RPMI8226 (cell line): Measurements from ENCODE around the gene SLC25A28.
A peak's percentile ranks its signal among the peaks of the same experiment; 100 is the strongest.

Experiments
- DNase-seq: peaks from one replicate; pipeline ENCODE4 v3.0.0-alpha.2; 2015

Gene SLC25A28, protein sequence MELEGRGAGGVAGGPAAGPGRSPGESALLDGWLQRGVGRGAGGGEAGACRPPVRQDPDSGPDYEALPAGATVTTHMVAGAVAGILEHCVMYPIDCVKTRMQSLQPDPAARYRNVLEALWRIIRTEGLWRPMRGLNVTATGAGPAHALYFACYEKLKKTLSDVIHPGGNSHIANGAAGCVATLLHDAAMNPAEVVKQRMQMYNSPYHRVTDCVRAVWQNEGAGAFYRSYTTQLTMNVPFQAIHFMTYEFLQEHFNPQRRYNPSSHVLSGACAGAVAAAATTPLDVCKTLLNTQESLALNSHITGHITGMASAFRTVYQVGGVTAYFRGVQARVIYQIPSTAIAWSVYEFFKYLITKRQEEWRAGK

DNA sequence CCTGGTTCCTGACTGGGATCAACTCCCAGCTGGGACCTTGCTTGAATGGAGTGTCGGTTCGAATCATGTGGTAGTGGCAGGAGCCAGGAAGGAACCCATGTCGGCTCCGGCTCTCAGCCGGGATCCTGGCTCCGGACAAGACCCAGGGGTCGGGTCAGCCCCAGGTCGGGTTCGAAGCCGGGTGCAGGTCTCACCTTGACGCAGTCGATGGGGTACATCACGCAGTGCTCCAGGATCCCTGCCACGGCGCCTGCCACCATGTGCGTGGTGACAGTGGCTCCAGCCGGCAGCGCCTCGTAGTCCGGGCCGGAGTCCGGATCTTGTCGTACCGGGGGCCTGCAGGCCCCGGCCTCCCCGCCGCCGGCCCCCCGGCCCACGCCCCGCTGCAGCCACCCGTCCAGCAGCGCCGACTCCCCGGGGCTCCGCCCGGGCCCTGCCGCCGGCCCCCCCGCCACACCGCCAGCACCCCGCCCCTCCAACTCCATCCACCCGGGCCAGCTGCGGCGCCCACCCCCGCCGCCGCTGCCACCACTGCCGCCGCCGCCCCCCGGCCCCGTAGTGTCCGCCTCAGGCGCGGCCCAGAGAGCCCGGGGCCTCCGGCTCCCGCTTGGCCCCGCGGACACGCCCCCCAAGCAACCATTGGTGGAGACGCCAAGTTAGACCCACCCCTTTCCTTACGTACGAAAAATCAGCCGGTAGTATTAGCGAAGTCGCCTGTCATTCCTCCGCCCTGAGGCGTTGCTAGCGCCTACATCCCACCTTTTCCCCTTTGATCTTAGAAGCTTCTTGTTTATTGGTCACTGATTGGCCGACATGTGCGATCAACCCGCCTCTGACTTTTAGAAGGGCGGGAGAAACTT is at the start of gene SLC25A28:
SLC25A28 (minus strand) TSS at position 589 of the 860 bp plus-strand sequence; CDS start at position 485, 104 bp downstream.
- peak; percentile 95 for DNase-seq

DNA sequence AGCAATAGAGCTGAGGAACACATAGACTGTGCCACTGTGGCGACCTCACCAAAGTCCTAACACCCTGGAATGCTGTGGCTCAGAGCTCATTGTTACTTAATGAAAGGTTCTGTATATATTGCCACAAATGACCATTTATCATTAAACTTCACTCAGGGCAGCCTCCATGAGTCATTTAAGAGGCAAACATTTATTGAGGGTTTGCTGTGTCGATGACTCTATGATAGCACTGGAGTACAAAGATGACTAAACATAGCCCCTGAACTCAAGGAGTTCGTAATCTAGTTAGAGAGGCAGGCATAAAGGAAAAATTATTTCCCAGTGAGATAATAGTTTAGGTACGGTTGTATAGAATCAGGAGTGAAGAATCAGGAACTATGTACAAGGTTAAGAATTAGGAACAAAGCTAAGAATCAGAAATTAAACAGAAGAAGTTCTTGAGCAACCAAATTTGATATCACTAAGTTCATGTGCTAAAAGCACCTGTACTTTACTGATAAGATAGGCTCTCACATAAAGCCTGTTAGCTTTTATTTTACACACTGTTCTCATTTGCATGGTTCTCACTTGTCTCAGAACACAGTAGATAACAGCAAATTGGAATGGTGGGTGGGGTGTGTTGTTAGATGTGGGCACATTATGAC is 47.0 kb upstream of the SLC25A28 start:
- no peak for DNase-seq

DNA sequence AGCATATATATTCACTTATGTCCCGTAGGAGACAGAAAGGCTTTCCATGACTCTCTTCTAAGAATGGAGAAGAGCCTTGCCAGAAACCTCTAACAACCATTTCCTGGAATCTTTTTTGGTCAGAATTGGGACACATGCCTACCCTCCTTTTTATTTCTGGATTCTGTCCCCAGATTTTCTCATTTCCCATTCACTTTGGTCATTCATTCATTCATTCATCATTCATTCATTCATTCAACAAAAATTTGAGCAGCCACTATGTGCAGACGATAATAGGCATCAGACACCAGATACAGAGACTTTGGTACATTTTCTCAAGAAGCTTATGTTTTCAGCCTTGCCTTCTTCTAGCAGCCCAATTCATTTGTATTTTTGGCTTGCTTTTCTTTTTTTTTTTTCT is 45.1 kb upstream of the SLC25A28 start:
- DNase-seq = no peak

DNA sequence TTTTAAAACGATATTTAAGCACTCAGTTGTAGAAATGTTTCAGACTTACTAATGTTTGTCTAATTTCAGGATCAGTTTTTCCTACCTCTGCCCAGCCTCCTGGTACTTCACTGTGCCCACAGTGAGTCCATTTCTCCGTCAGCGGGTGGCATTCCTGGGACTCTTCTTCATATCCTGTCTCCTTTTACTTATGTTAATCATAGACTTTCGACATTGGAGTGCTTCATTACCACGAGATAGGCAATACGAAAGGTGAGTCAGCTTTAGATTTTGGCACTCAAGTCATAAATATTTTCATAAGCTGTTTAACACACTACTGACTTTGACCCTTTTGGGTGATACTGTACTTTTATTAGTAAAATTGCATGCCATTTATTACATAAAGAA is 41.1 kb upstream of the SLC25A28 start:
- DNase-seq = no peak

DNA sequence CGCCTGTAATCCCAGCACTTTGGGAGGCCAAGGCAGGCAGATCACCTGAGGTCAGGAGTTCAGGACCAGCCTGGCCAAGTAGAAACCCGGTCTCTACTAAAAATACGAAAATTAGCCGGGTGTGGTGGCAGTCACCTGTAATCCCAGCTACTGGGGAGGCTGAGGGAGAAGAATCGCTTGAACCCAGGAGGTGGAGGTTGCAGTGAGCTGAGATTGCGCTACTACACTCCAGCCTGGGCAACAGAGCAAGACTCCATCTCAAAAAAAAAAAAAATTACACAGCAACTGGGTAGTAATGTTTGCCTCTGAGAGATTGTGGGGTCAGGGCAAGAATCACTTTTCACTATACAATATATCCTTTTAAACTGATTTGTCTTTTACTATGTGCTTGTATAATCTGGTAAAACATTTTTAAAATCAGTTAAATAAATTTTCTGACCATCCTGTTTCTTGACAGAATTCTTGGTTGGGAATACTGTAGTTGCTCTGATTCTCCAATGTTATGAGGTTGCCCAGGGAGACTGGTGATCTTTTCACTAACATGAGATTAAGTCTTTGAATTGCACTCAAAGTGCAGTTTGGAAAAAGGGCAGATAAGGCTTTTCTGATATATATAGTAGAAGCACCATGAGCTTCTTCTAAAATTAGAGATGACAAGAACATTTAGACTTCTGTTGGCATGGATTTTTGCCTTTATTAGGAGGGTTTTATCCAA is 40.6 kb upstream of the SLC25A28 start:
- DNase-seq = no peak

DNA sequence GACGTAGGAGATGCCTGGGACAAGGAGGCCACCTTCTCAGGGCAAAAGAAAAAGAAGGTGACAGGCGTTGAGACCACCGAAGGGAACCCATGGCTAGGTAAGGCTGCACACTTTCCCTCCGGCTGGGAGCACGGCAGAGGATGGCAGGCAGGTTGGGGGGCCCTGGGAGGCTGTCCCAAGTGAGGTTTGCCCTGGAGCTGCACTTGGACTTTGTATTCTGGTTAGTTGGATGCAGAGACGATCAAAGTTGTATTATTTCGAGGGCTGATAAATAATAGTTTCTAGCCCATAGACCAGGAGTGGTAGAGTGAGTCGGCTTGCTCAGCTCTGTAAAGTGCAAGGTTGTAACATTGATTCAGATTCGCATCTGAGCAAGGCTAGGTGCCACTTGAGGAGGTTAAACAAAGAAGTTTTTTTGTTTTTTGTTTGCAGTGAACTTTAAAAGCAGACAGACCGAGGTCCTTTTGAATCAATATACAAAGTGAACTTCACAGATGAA is 39.7 kb upstream of the SLC25A28 start:
- no peak for DNase-seq

DNA sequence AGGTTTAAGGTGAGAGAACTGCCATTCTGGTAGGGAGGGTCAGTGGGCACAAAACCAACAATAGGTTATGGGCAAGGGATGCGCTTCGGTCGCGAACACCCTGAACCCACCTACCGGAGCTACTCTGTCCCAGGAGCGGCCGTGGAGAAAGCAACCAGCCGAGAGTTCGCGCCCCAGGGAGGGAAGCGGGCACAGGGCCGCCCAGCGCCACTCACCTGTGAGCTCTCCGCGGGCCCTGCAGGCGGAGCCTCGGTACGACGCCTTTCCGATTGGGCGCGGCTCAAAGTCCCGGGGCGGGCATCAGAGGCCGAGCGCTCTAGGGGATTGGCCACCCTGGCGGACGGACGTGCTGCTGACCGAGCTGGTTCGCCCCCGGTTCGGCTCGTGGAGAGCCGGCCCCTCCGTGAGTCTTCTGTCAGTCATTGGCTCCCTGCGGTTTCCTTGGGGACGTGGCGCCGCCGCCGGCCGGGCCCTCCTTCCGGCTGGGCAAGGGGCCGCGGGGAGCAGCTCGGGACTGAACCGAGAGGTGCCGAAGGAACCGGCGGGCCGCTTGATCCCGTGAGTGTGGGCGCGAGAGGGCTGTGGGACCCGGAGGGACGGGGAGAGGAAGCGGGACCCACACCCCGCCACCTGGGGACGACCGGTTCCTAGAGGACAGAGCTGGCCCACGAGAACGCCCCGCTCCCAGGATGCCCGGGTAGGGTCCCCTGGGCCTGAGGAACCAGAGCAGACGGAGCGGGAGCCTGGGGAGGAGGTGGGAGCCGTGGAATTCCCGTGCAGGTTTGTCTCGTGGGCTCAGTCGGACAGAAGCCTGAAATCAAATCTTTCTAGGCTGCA is 39.0 kb upstream of the SLC25A28 start, which contains the start of gene ENTPD7:
ENTPD7 (plus strand) TSS at position 479 of the 837 bp plus-strand sequence. CDS start 448 bp downstream, outside the sequence.
- peak; percentile 92 for DNase-seq

DNA sequence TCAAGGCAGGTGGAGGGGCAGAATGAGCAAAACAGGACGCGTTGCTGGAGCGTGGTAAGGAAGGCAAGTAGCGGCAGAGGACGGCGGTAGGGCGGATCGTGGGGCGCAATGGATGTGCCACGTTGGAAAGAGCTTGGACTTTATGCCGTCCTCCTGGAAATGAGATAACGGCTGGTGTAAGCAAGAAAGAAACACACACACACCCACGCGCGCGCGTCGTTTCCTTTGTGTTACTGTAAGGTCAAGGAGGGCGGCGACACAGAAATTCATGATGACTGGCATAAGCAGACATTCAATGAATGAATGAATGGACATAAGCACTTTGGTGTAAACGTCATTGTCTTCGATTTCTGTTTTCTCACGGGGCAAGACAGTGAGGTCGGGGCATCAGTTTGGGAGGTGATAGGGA is 38.4 kb upstream of the SLC25A28 start:
- peak; percentile 17 for DNase-seq

DNA sequence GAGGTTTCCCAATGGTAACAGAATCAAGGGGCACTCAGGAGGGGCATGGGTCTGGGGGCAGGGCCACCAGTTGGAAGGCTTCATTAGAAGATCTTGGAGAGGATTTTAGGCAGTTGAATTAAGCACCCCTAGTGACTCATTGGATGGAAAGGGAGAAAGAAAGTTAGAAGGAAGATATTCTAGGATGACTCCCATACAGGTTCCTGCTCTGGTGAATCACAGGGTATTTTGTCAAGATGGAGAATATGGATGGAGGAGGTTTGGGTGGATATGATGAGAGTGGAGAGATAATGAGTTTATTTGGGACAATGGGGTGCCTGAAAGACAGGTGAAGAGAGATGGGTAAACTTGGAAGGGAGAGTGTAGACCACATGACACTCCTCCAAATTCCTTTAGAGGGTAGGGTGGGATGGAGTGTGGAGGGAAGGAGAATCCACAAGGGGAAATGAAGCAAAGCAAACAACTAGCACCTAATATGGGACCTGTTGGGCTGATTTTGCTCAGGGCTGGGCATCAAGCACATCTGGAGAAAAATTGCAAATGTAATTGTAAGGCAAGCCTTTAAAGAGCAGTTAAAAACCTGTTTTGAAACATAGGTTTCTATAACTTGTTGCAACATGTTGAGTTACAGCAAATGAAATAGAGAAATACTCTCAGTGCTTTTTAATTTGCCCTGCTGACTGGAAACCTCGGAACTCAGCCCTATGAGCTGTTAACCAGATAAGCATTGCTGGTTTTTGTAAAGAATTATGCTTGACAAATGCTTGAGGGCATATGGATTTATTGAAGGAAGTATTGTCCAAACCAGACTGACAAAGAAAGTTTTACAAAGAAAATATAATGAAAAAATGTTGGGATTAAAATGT is 36.2 kb upstream of the SLC25A28 start:
- no peak for DNase-seq

DNA sequence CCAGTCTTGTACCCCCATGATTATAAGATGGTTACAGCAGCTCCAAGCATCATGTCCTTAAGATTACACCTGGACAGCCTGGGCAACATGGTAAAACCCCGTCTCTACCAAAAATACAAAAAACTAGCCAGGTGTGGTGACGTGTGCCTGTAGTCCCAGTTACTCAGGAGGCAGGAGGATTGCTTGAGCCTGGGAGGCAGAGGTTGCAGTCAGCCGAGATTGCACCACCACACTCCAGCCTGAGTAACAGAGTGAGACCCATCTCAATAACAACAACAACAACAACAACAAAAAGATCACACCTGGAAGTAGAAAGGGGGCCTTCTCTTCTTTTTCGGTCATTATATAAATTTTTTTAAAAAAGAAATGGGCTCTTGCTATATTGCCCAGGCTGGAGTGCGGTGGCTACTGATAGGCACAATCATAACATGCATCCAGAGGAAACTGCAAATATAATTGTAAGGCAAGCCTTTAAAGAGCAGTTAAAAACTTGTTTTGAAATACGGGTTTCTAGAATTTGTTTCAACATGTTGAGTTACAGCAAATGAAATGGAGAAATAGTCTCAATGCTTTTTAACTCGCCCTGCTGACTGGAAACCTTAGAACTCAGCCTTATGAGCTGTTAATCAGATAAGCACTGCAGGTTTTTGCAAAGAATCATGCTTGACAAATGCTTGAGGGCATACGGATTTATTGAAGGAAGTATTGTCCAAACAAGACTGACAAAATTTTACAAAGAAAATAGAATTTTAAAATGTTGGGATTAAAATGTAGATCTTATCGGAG is 34.3 kb upstream of the SLC25A28 start:
- no peak for DNase-seq

DNA sequence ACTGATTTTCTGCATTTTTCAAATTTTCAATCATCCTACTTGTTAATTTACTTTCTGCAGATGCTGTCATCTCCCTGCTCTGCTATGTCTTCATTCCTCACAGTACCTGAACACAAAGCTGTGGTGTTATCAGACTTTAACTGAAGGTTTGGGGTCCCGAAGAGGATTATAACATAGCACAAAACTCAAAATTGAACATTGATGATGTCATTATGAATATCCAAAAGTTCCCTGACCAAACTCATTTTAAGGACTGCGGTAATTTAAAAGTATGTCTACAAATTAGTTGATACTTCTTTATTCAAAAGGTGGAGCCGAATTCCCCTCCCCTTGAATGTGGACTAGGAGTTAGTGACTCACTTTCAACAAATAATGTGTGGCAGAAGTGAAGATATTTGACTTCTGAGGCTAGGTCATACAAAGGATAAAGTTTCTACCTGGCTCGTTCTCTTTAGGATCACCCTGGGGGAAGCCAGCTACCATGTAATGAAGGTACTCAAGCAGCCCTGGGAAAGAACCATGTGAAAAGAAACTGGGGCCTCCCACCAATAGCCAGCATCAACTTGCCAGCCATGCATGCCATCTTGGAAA is 32.7 kb upstream of the SLC25A28 start:
- DNase-seq = no peak

DNA sequence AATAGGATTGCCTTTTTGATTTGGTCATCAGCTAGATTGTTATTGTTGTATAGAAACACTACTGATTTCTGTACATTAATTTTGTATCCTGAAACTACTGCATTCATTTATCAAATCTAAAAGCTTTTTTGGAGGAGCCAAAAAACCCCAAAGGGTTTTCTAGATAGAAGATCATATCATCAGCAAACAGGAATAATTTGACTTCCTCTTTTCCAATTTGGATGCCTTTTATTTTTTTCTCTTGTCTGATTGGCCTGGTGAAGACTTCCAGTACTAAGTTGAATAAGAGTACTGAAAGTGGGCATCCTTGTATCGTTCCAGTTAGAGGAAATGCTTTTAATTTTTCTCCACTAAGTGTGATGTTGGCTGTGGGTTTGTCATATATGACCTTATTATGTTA is 28.5 kb upstream of the SLC25A28 start:
- DNase-seq = no peak

DNA sequence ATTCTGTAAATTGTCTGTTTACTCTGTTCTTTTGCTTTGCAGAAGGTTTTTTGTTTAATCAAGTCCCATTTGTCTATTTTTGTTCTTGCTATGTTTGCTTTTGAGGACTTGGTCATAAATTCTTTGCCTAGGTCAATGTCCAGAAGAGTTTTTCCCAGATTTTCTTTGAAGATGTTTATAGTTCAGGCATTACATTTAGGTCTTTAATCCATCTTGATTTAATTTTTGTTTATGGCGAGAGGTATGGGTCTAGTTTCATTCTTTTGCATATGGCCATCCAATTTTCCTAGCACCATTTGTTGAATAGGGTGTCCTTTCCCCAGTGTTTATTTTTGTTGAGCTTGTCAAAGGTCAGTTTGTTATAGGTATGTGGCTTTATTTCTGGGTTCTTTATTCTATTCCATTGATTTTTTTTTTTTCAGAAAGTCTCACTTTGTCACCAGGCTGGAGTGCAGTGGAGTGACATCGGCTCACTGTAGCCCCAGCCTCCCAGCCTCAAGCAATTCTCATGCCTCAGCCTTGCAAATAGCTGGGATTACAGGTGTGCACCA is 27.4 kb upstream of the SLC25A28 start:
- no peak for DNase-seq

DNA sequence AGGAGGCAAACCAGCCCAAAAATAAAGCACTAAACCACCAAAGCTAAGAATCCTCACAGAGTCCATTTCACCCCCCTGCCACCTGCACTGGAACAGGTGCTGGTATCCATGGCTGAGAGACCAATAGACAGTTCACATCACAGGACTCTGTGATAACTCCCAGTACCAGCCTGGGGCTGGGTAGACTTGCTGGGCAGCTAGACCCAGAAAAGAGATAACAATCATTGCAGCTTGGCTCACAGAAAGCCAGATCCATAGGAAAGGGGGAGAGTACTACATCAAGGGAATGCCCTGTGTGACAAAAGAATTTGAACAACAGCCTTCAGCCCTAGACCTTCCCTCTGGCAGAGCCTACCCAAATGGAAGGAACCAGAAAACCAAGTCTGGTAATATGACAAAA is 13.6 kb upstream of the SLC25A28 start:
- no peak for DNase-seq

DNA sequence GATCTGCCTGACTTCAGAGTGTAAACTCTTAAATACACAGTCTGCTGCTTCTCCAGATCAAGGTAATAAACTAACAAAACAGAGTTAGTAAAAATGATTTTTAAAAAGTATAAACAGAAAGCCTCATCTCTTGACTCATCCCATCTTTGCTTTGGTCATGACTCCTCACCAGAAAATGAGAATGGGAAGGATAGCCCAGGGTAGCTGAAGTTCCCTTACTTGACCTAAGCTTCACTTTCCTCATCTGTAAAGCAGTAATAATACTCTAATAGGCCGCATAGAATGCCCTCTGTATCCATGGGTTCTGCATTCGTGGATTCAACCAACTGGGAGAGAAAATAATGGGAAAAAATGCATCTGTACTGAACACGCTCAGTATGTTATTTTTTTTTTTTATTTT is 11.3 kb upstream of the SLC25A28 start:
- DNase-seq = no peak

DNA sequence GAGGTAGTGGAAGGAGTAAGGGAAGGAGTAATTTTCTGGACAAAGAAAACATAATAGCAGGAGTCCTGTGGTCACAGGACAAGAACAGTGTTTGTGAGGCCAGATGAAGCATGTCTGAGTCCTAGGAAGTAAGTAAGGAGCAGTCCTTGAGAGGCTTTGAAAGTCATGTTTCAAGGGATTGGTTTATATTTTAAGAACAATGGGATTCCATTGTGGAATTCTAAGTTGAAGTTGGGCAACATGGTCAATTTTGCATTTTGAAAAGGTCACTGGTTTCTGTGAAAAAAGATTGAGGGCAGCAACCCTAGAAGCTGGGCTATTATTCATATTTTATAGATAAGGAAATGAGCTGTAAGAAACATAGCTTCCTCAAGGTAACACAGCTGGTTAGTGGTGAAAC is 10.8 kb upstream of the SLC25A28 start:
- DNase-seq = no peak

DNA sequence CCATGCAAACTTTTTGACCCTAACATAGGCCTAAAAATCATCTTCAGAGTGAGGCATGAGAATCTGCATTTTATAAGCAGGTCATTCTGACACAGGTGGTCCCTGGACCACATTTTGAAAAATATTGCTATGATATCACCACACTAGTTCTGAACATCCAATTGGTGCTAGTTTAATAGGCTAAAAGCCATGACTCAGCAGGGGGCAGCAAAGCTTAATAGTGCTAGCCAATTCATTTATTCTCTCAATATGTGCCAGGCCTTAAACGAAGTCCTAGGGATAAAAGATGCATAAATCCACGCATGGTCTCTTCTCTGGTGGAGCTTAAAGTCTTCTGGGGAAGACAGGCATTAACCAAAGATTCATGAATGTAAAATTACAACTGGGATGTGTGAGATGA is 10.2 kb upstream of the SLC25A28 start:
- DNase-seq = peak; percentile 37

DNA sequence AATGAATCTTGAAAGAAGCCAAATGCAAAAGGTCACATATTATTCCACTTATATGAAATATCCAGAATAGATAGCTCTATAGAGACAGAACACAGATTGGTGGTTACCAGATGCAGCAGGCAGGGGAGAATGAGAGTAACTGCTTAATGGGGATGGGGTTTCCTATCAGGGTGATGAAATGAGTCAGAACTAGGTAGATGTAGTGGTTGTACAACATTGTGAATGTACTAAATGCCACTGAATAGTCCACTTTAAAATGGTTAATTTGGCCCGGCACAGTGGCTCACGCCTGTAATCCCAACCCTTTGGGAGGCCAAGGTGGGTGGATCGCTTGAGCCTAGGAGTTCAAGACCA is 9.4 kb upstream of the SLC25A28 start:
- DNase-seq = no peak
